HuH-7 (cell line): Measurements from ENCODE around the gene MTIF2.
"Not testable (repeated sequence)": the region's sequence is repeated elsewhere in the genome, so short reads cannot be mapped to it uniquely, and the experiment has no call there.

Source experiments
- DNase-seq: peaks from one replicate; pipeline ENCODE4 v3.0.0; 2011; ENCODE audit warnings: low spot score

The MTIF2 gene

DNA sequence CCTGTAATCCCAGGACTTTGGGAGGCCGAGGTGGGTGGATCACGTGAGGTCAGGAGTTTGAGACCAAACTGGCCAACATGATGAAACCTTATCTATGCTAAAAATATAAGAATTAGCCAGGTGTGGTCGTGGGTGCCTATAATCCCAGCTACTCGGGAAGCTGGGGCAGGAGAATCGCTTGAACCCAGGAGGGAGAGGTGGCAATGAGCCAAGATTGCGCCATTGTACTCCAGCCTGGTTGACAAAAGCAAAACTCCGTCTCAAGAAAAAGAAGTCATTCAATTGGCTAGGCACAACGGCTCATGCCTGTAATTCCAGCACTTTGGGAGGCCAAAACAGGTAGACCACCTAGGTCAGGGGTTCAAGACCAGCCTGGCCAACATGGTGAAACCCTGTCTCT is 27.4 kb downstream of the MTIF2 start:
- not testable (repeated sequence) for DNase-seq

DNA sequence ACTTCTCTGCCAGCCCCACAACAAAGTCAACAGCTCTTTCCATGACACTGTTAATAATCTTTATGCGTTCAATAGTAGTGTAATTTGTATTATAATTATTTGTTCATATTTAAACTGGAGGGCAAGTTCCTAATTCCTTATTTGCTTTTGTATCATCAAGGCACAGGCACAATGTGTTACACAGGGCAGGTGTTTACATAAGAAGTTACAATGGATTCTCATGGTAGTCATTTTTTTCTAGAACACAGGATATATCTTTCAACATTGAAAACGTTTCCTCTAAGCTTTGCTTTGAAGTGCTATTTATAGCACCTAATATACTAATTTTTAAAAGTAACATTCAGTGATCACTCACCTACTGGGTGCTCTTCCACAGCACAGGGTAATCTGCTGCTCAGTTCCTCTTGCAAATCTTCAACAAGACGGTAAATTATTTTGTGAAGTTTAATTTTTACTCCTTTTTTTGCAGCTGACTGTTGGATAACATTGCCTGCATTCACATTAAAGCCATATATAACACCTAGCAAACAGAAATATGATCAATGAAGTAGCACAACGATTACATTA is 29.3 kb downstream of the MTIF2 start:
- DNase-seq = no peak

DNA sequence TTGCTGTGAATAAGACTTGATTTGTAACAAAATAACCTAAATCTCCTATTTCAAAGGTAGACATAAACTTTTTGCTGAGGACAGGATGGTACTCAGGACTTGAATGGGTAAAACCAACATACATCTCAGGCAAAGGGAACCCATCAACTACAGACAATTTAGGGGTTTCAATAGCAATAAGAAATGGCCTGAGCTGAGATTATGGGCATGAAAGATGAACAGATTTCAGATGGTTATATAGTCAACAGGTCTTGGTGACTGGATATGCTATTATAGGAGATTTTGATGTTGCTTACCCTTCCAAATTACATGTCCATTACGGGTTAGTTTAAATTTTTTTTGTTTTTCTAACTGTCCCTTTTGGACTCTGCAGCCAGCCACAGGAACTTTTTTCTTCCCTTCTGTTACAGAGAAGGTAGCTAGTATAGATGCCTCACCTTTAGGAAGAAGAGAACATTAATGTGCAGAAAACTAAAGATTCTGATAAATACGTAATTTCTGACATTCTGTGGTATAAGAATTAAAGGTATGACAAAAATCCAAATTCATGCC is 32.0 kb downstream of the MTIF2 start:
- DNase-seq = no peak

DNA sequence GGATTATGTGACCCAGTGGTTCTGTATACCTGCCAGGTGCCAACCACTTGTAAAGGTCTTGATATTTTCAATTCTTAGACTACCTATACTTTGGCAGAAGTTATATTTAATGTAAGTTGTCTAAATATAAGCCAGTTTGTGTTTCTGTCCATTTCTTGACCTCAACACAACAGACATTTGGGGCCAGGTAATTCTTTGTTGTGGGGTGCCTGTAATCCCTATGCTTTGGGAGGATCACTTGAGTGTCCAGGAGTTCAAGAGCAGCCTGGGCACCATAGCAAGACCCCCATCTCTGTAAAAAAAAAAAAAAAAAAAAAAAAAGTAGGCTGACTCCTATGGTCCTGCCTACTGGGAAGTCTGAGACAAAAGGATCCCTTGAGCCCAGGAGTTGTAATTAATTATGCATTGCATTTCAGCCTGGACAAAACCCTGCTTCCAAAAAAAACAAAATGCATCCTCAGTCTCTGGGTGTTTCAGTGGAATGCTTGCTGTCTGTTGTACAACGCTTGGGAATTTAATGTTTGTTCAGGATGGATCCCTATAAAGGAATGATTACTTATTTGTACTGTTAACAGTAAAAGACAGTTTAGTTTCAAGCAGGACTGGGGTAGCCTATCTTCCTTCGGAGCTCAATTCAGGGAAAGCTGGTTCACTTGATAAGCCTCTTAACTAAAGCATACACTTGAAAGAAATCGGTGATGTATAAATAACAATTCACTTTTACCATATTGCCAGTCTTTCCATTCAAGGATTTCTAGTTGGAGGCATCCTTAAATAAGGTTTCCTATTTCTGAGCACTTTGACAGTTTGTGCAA is 33.1 kb downstream of the MTIF2 start:
- DNase-seq = no peak

DNA sequence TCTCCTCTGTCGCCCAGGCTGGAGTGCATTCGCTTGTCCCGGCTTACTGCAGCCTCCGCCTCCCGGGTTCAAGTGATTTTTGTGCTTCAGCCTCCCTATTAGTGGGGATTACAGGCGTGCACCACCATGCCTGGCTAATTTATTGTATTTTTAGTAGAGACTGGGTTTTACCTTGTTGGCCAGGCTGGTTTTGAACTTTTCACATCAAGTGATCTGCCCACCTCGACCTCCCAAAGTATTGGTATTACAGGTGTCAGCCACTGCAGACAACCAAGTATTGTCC is 35.4 kb downstream of the MTIF2 start:
- DNase-seq = no peak

DNA sequence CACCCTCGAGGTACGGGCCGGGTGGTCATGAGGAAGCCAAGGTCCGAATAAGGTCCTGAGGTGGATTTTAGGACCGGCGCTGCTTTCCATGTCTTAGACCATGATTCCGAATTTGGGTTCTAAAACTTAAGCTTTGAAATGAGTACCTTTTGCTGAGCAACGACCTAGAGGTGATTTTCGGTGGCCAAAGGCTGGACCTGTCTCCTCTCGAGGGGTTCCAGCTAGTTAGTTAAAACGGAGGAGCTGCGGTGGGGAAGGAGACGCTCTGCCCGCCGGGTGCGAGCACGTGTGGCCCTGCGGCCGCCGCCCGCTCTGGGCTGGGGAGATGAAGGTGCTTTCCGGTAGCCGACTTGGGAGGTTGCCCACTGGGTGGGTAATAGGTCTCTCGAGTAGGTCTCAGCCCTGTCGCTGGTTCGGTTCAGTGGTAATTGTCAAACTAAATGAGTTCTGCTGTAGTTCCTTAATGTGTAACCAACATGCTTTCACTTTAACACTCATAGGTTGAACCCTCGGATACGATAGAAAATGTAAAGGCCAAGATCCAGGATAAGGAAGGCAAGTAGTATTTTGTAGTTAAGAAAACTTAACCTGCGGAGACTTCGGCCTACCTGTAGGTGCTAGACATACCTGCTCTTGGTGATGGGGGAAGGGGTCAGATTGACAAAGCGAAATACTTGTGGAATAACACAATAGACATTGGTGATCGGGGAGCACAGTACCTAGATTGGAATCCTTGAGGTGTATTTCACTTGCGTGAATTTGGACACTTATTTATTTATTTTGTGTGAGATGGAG is 36.0 kb downstream of the MTIF2 start:
- DNase-seq = no peak

DNA sequence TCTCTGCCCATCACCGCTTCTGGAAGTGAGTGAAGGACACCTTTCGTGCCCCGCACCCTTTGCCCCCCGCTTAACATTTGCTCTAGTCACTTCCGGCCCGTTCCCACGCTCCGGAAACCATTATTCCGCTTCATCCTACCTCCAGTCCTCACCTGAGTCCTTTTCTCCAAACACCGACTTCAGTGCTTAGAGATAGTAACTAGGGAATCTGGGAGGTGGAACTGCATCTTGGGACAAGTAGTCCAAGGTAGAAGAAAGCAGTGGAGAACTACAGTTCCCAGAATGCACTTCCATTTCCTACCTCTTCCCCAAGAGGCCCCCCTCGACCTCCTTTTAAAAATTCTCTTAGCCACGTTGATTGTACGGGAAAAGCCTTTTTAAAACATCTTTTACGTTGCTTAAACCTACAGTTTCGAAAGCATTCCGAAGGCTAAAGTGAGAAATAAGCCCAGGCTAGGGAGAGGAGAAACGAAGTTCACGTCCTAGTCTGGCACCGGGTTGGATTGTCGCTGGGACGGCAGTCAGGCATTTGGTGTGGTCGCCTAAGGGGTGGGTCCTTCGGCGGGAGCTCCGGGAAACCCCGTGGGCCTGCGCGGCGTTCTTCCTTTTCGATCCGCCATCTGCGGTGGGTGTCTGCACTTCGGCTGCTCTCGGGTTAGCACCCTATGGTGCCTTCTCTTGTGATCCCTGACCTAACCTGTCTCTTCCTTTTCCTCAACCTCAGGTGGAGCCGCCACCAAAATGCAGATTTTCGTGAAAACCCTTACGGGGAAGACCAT is 36.8 kb downstream of the MTIF2 start, which contains the start of the genes CLHC1 and RPS27A:
Gene CLHC1 (minus strand): TSS at position 210 of the 779 bp plus-strand sequence. CDS start 9,882 bp downstream, outside the sequence.
Gene RPS27A (plus strand): TSS at position 605 of the 779 bp plus-strand sequence. CDS start 137 bp downstream, at position 742.
- peak; percentile 92 for DNase-seq

DNA sequence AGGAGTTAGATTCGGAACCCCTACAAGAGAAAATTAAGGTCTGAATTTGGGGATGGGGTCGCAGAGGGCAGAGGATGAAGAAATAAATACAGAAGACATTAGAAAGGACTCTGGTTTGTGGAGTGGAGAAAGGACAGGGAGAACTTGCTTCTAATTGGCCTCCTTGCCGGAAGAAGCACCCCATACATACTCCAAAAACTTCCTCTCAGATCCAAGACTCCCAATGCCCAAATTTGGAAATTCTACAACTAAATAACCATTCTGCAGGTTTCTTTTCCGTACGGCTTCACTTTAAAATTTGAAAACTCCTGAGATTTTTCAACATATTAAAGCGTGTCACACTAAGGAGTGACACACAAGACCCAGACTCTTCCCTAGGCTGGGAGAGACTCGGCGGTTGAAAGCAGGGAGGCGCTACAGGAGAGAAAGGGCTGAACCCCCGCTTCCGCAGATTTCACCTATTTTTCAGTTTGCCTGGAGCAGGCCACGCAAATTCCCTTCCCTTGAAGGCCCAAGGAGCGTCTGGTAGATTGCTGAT is 37.4 kb downstream of the MTIF2 start:
- no peak for DNase-seq

DNA sequence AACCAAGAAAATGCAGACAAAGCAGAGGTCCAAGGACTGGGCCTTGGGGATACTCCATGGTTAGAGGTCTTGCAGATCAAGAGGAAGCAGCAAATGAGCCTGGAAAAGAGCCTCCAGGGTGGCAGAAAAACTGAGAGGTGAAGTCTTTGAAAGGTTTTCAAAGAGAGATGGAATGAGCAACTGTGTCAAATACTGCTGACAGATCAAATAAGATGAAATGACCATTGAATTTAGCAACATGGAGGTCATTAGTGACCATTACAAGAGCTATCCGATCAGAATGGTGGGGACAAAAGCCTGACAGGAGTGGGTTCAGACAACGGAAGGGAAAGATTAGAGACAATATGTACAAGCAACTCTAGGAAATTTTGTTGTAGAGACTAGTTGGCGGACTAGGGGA is 38.5 kb downstream of the MTIF2 start:
- no peak for DNase-seq

DNA sequence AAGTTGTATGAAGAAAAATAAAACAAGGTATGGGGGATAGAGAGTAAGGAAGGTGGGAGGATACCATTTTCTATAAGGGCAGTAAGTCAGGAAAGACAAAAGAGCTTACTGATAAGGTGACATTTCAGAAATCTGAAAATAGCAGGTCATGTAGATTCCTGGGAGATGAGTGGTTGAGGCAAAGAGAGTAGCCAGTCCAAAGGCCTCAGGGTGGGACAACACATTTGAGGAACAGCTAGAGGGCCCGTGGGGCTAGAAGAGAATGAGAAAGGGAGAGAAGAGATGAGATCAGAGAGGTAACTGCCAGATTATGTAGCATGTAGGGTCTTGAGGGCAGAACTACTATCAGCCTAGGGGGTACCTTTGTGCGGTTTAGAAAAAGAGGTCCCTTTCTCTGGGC is 39.8 kb downstream of the MTIF2 start:
- no peak for DNase-seq

DNA sequence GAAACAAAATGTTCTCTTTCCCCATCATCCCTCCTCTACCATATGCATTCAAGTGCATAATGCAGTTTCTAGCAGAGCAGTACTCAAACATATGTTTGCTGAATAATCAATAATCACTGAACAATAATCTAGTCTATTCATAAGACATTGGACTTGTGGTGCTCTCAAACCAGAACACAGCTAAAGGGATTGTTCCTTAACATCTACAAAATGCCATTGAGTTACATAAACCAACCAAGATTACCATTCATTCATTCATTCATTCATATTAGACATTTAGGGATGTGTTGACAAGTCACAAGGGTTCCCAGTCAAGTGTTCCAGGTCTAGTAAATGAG is 40.8 kb downstream of the MTIF2 start:
- no peak for DNase-seq

DNA sequence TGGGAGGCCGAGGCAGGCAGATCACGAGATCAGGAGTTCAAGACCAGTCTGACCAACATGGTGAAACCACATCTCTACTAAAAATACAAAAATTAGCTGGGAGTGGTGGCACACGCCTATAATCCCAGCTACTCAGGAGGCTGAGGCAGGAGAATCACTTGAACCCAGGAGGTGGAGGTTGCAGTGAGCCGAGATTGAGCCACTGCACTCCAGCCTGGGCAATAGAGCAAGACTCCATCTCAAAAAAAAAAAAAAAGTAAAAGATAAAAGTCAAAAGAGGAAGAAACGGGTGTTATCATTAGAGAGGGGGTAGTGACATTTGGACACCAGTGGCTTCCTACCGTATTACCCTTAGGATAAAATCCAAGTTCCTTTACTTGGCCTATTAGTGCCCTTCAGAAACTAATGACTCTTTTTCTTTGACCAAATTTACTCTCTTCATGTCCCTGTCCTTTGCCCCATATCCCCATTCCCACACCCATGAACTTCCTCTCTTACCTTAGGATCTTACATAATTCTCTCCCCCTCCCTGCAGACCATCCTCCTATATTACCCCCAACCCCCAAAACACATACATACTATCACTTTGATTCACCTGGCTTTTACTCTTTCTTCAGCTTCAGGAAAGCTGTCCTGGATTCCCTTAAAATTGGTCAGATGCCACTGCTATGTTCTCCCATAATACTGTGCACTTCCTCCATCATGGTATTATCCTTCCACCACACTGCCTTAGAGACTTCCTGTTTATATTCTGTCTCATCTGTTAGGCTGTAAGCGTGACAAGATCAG is 41.4 kb downstream of the MTIF2 start:
- not testable (repeated sequence) for DNase-seq

DNA sequence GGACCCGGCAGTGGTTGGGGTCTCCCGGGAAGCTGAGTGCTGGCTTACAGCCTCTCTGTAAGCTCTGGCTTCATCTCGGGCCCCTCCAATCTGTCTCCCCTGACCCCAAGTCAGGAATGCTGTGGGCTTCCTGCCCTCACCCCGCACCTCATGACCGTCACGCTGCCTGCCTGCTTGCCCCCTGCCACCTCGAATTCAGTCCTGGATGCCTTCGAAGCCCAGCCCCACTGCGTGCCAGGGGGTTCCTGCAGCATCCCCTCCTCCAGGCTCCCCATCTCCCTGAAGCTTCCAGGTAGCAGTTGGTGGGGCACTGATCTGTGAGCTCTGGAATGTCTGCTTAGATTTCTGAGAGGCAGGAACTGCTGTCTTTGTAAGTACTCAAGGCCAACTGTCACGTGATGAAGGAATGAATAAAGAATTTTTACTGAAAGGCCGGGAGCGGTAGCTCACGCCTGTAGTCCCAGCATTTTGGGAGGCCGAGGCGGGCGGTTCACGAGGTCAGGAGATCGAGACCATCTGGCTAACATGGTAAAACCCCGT is 43.5 kb downstream of the MTIF2 start:
- no peak for DNase-seq

DNA sequence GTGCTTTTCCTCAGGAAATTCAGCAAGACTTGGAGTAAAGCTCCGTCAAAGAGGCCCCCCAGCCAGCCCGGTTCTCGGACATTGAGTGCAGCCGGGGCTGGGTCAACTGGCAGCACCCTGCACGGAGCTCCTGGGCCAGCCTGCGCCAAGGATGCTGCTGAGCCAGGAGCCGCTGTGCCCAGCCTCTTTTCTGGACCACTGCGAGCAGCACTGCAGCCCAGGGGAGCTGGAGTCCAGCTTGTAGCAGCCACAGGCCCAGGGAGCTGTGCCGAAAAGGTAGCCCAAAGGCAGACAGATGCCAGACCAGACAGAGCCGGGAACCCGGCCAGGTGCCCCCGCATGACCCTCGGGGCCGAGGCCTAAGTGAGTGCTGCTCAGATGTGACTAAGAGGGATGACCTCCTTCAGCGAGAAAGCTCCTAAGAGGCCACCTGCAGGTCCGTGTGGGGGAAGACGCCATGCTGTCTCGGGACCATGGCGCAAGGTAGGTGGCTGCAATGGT is 44.2 kb downstream of the MTIF2 start:
- no peak for DNase-seq

DNA sequence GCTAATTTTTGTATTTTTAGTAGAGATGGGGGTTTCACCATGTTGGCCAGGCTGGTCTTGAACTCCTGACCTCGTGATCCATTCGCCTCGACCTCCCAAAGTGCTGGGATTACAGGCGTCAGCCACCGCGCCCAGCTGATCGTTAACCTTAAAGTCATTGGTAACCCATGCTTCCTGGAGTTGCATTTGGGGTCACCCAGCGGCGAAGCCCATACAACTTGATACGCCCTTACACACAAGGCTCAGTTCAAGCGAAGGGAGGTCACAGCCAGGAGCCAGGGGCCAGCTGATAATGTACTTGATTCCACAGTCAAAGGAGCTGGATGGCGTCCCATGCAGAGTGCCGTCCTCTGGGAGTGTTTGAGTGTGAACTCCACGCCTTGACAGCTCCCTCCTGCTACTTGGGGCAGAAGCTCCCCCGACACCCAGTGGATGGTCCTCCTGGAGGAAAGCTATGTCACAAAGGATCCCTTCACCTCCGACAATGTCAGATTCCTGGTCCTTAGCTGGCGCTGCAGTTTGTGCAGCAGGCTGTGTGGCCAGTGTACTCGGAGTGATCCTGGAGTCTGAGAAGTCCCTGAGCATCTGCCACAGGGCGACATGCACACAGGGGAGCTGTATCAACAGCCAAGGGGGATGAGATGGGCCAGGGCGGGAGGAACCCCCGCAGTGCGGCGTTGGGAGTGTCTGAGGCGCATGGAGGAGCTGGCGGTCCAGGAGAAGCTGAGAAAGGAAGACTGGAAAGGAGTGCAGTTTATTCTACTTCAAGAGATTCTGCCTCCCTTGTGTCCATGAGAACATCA is 44.9 kb downstream of the MTIF2 start:
- DNase-seq = no peak

DNA sequence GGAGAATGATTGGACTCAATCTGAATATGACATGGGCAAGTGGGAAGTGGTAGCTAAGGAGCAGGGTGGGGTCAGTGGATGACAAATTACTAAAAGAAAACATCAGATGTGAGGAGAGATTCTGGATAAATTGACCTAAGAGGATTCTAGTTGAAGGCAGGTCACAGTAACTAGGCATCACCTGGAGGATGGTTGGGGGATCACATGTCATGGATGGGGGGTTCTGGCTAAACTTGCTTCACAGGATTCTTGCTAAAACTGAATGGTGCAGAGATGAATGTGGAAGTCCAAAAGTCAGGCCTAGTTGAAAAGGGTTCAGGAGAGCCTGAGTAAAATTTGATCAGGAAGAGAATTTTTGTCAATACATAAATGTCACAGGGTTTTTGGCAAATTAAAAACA is 55.2 kb downstream of the MTIF2 start:
- DNase-seq = no peak

DNA sequence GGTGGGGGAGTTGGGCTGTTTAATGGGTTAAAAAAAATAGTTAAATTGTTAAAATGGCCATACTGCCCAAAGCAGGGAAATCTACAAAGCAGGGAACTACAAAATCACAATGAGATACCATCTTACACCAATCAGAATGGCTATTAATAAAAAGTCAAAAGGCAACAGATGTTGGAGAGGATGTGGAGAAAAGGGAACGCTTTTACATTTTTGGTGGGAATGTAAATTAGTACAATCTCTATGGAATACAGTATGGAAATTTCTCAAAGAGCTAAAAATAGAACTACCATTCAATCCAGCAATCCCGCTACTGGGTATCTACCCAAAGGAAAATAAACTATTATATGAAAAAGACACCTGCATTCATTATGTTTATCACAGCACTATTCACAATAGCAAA is 64.1 kb downstream of the MTIF2 start:
- no peak for DNase-seq

DNA sequence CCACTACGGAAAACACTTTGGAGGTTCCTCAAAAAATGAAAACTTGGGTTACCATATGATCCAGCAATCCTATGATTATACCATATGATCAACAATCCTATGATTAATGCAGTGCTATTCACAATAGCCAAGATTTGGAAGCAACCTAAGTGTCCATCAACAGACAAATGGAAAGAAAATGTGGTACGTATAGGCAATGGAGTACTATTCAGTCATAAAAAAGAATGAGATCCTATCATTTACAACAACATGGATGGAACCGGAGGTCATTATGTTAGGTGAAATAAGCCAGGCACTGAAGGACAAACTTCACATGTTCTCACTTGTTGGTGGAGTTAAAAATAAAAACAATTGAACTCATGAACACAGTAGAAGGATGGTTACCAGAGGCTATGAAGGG is 64.5 kb downstream of the MTIF2 start:
- no peak for DNase-seq

DNA sequence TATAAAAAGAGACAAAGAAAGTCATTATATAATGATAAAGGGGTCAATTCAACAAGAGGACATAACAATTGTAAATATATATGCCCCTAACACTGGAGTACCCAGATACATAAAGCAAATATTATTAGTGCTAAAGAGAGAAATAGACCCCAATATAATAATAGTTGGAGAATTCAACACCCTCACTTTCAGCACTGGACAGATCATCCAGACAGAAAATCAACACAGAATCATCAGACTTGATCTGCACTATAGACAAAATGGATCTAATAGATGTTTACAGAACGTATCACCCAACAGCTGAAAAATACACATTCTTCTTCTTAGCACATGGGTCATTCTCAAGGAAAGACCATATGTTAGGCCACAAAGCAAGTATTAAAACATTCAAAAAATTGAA is 68.6 kb downstream of the MTIF2 start:
- no peak for DNase-seq

DNA sequence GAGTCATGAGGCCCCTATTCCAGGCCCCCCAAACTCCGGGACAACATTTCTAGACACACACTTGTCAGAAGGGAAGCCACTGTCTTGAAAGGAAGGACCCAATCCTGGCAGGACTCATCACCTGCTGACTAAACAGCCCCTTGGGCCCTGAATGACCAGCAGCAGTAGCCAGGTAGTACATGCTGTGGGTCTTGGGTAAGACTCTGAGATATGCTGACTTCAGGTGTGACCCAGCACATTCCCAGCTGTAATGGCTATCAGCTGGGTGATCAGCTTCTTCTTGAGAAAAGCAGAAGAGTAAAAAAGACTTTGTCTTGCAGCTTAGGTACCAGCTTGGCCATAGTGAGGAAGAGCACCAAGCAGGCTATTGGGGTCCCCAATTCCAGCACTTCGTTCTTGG is 72.5 kb downstream of the MTIF2 start:
- no peak for DNase-seq
